SK-N-SH (cell line): Measurements from ENCODE around the gene GNB5. TPM values are rescaled to one million over a fixed set of nuclear protein-coding genes. Genes with fewer than 3 reads are reported as not detected.

ENCODE experiments used
- CTCF ChIA-PET: fragments of 300-600, 350-600 bp; formaldehyde crosslinking; extraction: SDS; loops from one replicate; lab custom pipeline; 2021; lab: Yijun Ruan, JAX
- POLR2A ChIA-PET: fragments of 350-600 bp; sonication (Branson Sonifier 250); formaldehyde crosslinking; extraction: SDS; loops from one replicate; lab custom pipeline; 2020; ENCODE audit warnings: antibody characterized with exemption, inconsistent platforms; lab: Yijun Ruan, JAX
- DNase-seq: peaks from one replicate; pipeline ENCODE4 v3.0.0; 2012
- H2AFZ ChIP-seq: fragments of 200-600 bp; sonication (generic); 2 replicates; pipeline ENCODE4 v1.8.1; 2016; ENCODE audit warnings: antibody characterized with exemption, mild to moderate bottlenecking, low read depth
- H3F3A ChIP-seq: fragments of 200-600 bp; sonication (generic); replicated peaks from 2 replicates; pipeline ENCODE3; 2016; ENCODE audit warnings: antibody characterized with exemption, mild to moderate bottlenecking; ENCODE audit not compliant: insufficient read depth
- H3K27ac ChIP-seq, 2 experiments: fragments of 200-500 bp in 1 of 2; fragments of 200-600 bp in 1 of 2; sonication (Bioruptor generic) in 1 of 2; sonication (generic), shearing (Covaris generic) in 1 of 2; 2 replicates each; pipeline versions ENCODE4 v1.5.1 to v1.6.1; 2014 to 2016; ENCODE audit warnings: low read depth in 2 of 2, inconsistent platforms in 1 of 2, low read length in 1 of 2, mild to moderate bottlenecking in 1 of 2, mixed read lengths in 1 of 2
- H3K27me3 ChIP-seq: fragments of 200-600 bp; sonication (generic), shearing (Covaris generic); 2 replicates; pipeline ENCODE4 v1.6.1; 2016; ENCODE audit warnings: mixed run types; ENCODE audit not compliant: insufficient read depth
- H3K36me3 ChIP-seq, 2 experiments: fragments of 200-500 bp in 1 of 2; fragments of 200-600 bp in 1 of 2; sonication (Bioruptor generic) in 1 of 2; sonication (generic) in 1 of 2; replicated peaks in 1 of 2; 2 replicates each; pipeline versions ENCODE3 to v1.5.1; 2014 to 2016; ENCODE audit warnings: low read length in 1 of 2, mild to moderate bottlenecking in 1 of 2; ENCODE audit not compliant: insufficient read depth in 2 of 2, control insufficient read depth in 1 of 2
- H3K4me1 ChIP-seq, 2 experiments: fragments of 200-500 bp in 1 of 2; fragments of 200-600 bp in 1 of 2; sonication (Bioruptor generic) in 1 of 2; sonication (generic), shearing (Covaris generic) in 1 of 2; 2 replicates each; pipeline versions ENCODE4 v1.5.1 to v1.6.1; 2014 to 2016; ENCODE audit warnings: low read depth in 1 of 2, low read length in 1 of 2, mixed run types in 1 of 2; ENCODE audit not compliant: insufficient read depth in 2 of 2, control insufficient read depth in 1 of 2
- H3K4me2 ChIP-seq: fragments of 200-600 bp; sonication (generic), shearing (Covaris generic); 2 replicates; pipeline ENCODE4 v1.6.1; 2017; ENCODE audit warnings: mixed run types
- H3K4me3 ChIP-seq, 2 experiments: fragments of 200-500 bp in 1 of 2; fragments of 200-600 bp in 1 of 2; sonication (Bioruptor generic) in 1 of 2; sonication (generic), shearing (Covaris generic) in 1 of 2; 2 replicates each; pipeline versions ENCODE4 v1.5.1 to v1.8.1; 2014 to 2016; ENCODE audit warnings: low read depth in 2 of 2, inconsistent platforms in 1 of 2, low read length in 1 of 2, mild to moderate bottlenecking in 1 of 2, mixed read lengths in 1 of 2, moderate library complexity in 1 of 2
- H3K79me2 ChIP-seq: fragments of 200-600 bp; sonication (generic); 2 replicates; pipeline ENCODE4 v1.8.1; 2017; ENCODE audit warnings: mild to moderate bottlenecking; ENCODE audit not compliant: insufficient read depth
- H3K9ac ChIP-seq: fragments of 200-600 bp; sonication (generic); 2 replicates; pipeline ENCODE4 v1.6.1; 2017; ENCODE audit warnings: mixed run types
- H3K9me2 ChIP-seq: fragments of 200-600 bp; sonication (generic); 2 replicates; pipeline ENCODE4 v1.6.1; 2017; ENCODE audit warnings: mixed run types
- H3K9me3 ChIP-seq: fragments of 200-600 bp; sonication (generic); 2 replicates; pipeline ENCODE4 v1.6.1; 2017; ENCODE audit warnings: mixed run types, mild to moderate bottlenecking, moderate library complexity
- H4K20me1 ChIP-seq: fragments of 200-600 bp; sonication (generic); 2 replicates; pipeline ENCODE4 v1.6.1; 2017; ENCODE audit warnings: mild to moderate bottlenecking, mixed run types; ENCODE audit not compliant: insufficient read depth
- CHD2 ChIP-seq: fragments of 150-350 bp; IDR thresholded peaks from 2 replicates; pipeline ENCODE4 v1.6.1; 2018; ENCODE audit warnings: low read length; ENCODE audit not compliant: partially characterized antibody
- EZH2phosphoT487 ChIP-seq: fragments of 200-600 bp; sonication (generic); IDR thresholded peaks from 2 replicates; pipeline ENCODE4 v1.6.1; 2017; ENCODE audit warnings: low read depth, mixed run types, mild to moderate bottlenecking, antibody characterized with exemption, moderate library complexity, borderline replicate concordance
- FOXJ3 ChIP-seq: sonication (generic); formaldehyde crosslinking; IDR thresholded peaks from 2 replicates; pipeline ENCODE4 v1.5.1; 2020; ENCODE audit warnings: mild to moderate bottlenecking, missing genetic modification reagents
- IRF3 ChIP-seq: fragments of 150-350 bp; IDR thresholded peaks from 2 replicates; pipeline ENCODE4 v1.6.1; 2016; ENCODE audit warnings: mild to moderate bottlenecking, low read depth, low read length
- JUND ChIP-seq: IDR thresholded peaks from 2 replicates; pipeline ENCODE4 v1.4.0; 2012
- MXI1 ChIP-seq: IDR thresholded peaks from 2 replicates; pipeline ENCODE4 v1.6.1; 2012; ENCODE audit warnings: mild to moderate bottlenecking, low read depth, low read length, improper control_type of control experiment
- NFIC ChIP-seq: IDR thresholded peaks from 2 replicates; pipeline ENCODE4 v1.4.0; 2012; ENCODE audit warnings: borderline replicate concordance
- POLR2AphosphoS5 ChIP-seq: IDR thresholded peaks from 2 replicates; pipeline ENCODE4 v1.6.1; 2012; ENCODE audit warnings: low read depth, low read length
- RAD21 ChIP-seq: IDR thresholded peaks from 2 replicates; pipeline ENCODE4 v1.6.1; 2012; ENCODE audit warnings: mild to moderate bottlenecking, low read length
- RFX5 ChIP-seq: IDR thresholded peaks from 2 replicates; pipeline ENCODE4 v1.6.1; 2012; ENCODE audit warnings: mild to moderate bottlenecking, improper control_type of control experiment, low read length
- SMC3 ChIP-seq: IDR thresholded peaks from 2 replicates; pipeline ENCODE4 v1.6.1; 2012; ENCODE audit warnings: low read depth, low read length, improper control_type of control experiment
- TAF1 ChIP-seq: IDR thresholded peaks from 2 replicates; pipeline ENCODE4 v1.6.1; 2012; ENCODE audit warnings: low read depth, mild to moderate bottlenecking, low read length, moderate library complexity, borderline replicate concordance
- WGBS: methylation state at CpG from one replicate; pipeline ENCODE4 v1.1.6; 2017; ENCODE audit warnings: low lambda C conversion rate; 5-methylcytosine and 5-hydroxymethylcytosine counted together
- polyA plus RNA-seq, 3 experiments: library from polyadenylated mRNA; depleted of rRNA; stranded (reverse); fragments of >200 nt; gene quantifications; 2 replicates each; pipeline ENCODE4 v1.2.3, GENCODE V29; 2012
- TF ChIP-seq, protein P1 (sequence below): IDR thresholded peaks from 2 replicates; pipeline ENCODE4; 2012
- TF ChIP-seq, protein P2 (sequence below): IDR thresholded peaks from 2 replicates; pipeline ENCODE4 v1.4.0; 2012; ENCODE audit warnings: low read depth
- TF ChIP-seq, protein P3 (sequence below): IDR thresholded peaks from 2 replicates; pipeline ENCODE4 v1.4.0; 2012; ENCODE audit warnings: low read depth, borderline replicate concordance
- TF ChIP-seq, protein P4 (sequence below): IDR thresholded peaks from 2 replicates; pipeline ENCODE4 v1.4.0; 2012; ENCODE audit warnings: low read depth, borderline replicate concordance

GNB5 gene
- polyA plus RNA-seq, 1 of the 3 experiments (the other 2 are of a cell fraction), result 73.7 TPM

DNA sequence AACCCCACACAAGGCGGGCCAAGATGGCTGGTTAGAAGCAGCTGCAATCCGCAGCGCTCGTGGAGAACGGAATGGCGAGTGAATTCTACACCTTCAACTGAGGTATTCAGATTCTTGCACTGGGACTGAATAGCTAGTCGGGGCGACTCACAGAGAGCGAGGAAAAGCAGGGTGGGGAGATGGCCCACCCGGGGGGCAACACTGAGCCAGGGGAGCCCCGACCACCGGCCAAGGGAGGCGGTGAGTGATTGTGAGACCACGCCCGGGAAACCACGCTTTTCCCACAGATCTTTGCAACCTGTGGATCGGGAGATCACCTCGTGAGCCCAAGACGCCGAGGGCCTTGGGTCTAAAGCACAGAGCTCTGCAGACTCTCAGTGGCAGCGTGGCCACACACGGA lies 28.3 kb downstream of the GNB5 start:
- no peaks in the 10 kb centered on the region for H3K27me3 ChIP-seq
- DNase-seq, result no peak
- no peak overlapping the region for H3K4me3 ChIP-seq
- no peak overlapping the region for H3K27ac ChIP-seq
- TF ChIP-seq RAD21, result no peak
- no peak for TF ChIP-seq TAF1
- no peak for TF ChIP-seq CHD2
- no peak for TF ChIP-seq MXI1
- no peak for TF ChIP-seq SMC3
- TF ChIP-seq JUND, result no peak
- TF ChIP-seq IRF3, result no peak
- TF ChIP-seq RFX5, result no peak
- TF ChIP-seq, protein P1, sequence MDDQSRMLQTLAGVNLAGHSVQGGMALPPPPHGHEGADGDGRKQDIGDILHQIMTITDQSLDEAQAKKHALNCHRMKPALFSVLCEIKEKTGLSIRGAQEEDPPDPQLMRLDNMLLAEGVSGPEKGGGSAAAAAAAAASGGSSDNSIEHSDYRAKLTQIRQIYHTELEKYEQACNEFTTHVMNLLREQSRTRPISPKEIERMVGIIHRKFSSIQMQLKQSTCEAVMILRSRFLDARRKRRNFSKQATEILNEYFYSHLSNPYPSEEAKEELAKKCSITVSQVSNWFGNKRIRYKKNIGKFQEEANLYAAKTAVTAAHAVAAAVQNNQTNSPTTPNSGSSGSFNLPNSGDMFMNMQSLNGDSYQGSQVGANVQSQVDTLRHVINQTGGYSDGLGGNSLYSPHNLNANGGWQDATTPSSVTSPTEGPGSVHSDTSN, result no peak
- TF ChIP-seq, protein P2, sequence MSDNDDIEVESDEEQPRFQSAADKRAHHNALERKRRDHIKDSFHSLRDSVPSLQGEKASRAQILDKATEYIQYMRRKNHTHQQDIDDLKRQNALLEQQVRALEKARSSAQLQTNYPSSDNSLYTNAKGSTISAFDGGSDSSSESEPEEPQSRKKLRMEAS, result no peak
- TF ChIP-seq, protein P3, sequence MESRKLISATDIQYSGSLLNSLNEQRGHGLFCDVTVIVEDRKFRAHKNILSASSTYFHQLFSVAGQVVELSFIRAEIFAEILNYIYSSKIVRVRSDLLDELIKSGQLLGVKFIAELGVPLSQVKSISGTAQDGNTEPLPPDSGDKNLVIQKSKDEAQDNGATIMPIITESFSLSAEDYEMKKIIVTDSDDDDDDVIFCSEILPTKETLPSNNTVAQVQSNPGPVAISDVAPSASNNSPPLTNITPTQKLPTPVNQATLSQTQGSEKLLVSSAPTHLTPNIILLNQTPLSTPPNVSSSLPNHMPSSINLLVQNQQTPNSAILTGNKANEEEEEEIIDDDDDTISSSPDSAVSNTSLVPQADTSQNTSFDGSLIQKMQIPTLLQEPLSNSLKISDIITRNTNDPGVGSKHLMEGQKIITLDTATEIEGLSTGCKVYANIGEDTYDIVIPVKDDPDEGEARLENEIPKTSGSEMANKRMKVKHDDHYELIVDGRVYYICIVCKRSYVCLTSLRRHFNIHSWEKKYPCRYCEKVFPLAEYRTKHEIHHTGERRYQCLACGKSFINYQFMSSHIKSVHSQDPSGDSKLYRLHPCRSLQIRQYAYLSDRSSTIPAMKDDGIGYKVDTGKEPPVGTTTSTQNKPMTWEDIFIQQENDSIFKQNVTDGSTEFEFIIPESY, result no peak
- ChIA-PET CTCF (interaction anchor here (0.6 to 3.1 kb wide), 7 partner anchors 9 to 65 kb away, joined by 3 to 15 read pairs (median 4); no protein-coding TSS in a partner anchor), POLR2A (no interaction called here)
- H3K79me2 ChIP-seq, result peaks cover 49% of the 10 kb centered on the region
- H3K9me2 ChIP-seq, result no peaks in the 10 kb centered on the region
- H3K36me3 ChIP-seq, result peaks cover 0 to 21% of the 10 kb centered on the region in 2 experiments
- no peaks in the 10 kb centered on the region for H3K9me3 ChIP-seq
- no peak overlapping the region for H3K4me2 ChIP-seq
- no peaks in the 10 kb centered on the region for H4K20me1 ChIP-seq
- H2AFZ ChIP-seq, result no peak overlapping the region
- WGBS, result 93% methylated on average over 16 of the region's 22 CpGs
- H3F3A ChIP-seq, result no peaks in the 10 kb centered on the region
- H3K4me1 ChIP-seq, result no peaks in the 10 kb centered on the region
- H3K9ac ChIP-seq, result no peak overlapping the region

DNA sequence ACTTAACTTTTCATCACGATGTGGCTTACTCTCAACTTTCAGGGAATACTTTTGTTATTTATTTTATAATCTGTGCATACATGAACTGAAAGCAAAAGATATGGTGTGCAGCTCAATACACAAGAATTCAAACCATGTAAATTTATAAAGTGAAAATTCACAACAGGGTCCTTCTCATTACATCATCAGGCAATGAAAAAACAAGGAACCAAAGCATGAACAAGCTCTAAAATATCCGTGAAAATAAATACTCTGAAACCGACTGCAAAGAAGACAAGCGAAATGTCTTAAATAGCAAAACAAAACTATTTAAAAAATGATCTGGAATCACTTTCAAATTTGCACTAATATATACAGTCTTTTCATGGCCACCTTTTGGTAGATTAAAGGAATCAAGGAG lies 28.9 kb downstream of the GNB5 start:
- H3K9ac ChIP-seq, result no peak overlapping the region
- no peak for TF ChIP-seq FOXJ3
- no peak for TF ChIP-seq IRF3
- no peak for TF ChIP-seq POLR2AphosphoS5
- no peak for TF ChIP-seq JUND
- TF ChIP-seq, protein P4, sequence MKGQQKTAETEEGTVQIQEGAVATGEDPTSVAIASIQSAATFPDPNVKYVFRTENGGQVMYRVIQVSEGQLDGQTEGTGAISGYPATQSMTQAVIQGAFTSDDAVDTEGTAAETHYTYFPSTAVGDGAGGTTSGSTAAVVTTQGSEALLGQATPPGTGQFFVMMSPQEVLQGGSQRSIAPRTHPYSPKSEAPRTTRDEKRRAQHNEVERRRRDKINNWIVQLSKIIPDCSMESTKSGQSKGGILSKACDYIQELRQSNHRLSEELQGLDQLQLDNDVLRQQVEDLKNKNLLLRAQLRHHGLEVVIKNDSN, result no peak
- TF ChIP-seq, protein P3, result no peak
- TF ChIP-seq MXI1, result no peak
- TF ChIP-seq NFIC, result no peak
- no peak for TF ChIP-seq EZH2phosphoT487
- TF ChIP-seq, protein P1, result no peak
- no peak for TF ChIP-seq RFX5
- CTCF ChIA-PET, result interaction anchor here (1.2 to 3.1 kb wide), 5 partner anchors 10 to 66 kb away, joined by 3 to 15 read pairs (median 4); no protein-coding TSS in a partner anchor
- no peaks in the 10 kb centered on the region for H4K20me1 ChIP-seq
- 86% methylated on average over 4 of the region's 4 CpGs for WGBS
- H2AFZ ChIP-seq, result no peak overlapping the region
- no peaks in the 10 kb centered on the region for H3K4me1 ChIP-seq
- no peak overlapping the region for H3K4me3 ChIP-seq
- H3K27me3 ChIP-seq, result no peaks in the 10 kb centered on the region
- no peak for DNase-seq
- H3F3A ChIP-seq, result no peaks in the 10 kb centered on the region
- no peaks in the 10 kb centered on the region for H3K9me3 ChIP-seq
- H3K79me2 ChIP-seq, result peaks cover 43% of the 10 kb centered on the region
- H3K4me2 ChIP-seq, result no peak overlapping the region
- peaks cover 0 to 22% of the 10 kb centered on the region in 2 experiments for H3K36me3 ChIP-seq
- H3K9me2 ChIP-seq, result no peaks in the 10 kb centered on the region
- POLR2A ChIA-PET, result no interaction called here
- no peak overlapping the region for H3K27ac ChIP-seq
